IMR-90 (cell line): ENCODE results near the gene PHACTR3. TPM values are rescaled to one million over a fixed set of nuclear protein-coding genes. Genes with fewer than 3 reads are reported as not detected.

Experiments used
- ATAC-seq: fragments of 200-7000 bp; cut with Tn5 transposase; 2 replicates; pipeline ENCODE4 v1.9.1; 2020; ENCODE audit warnings: low read depth, mild to moderate bottlenecking, moderate library complexity
- BruUV-seq: library from RNA; stranded (reverse); fragments of 400-500 nt; replicated peaks from 2 replicates; lab custom pipeline; 2021; lab: Mats Ljungman, UMichigan
- CTCF ChIA-PET: fragments of 300-600 bp; formaldehyde crosslinking; extraction: SDS; loops from one replicate; lab custom pipeline; 2021; ENCODE audit warnings: antibody characterized with exemption; lab: Yijun Ruan, JAX
- POLR2A ChIA-PET: fragments of 300-600 bp; sonication (Branson Sonifier 250); formaldehyde crosslinking; loops from one replicate; lab custom pipeline; 2022; ENCODE audit warnings: antibody characterized with exemption; ENCODE audit not compliant: unreplicated experiment; lab: Charles Lee
- DNase-seq: peaks from one replicate; pipeline ENCODE4 v3.0.0; 2013
- H2AFZ ChIP-seq: replicated peaks from 2 replicates; pipeline ENCODE3; 2013; ENCODE audit warnings: low read length, mild to moderate bottlenecking; ENCODE audit not compliant: poor library complexity
- H2AK5ac ChIP-seq: 2 replicates; pipeline ENCODE4 v1.6.1; 2013; ENCODE audit warnings: low read depth, low read length, inconsistent platforms
- H2AK9ac ChIP-seq: replicated peaks from 2 replicates; pipeline ENCODE3; 2013; ENCODE audit warnings: mild to moderate bottlenecking, low read depth, low read length, moderate library complexity; ENCODE audit not compliant: poor library complexity
- H2BK120ac ChIP-seq: 2 replicates; pipeline ENCODE4 v1.6.1; 2013; ENCODE audit warnings: low read depth, low read length, inconsistent platforms
- H2BK15ac ChIP-seq: 3 replicates; pipeline ENCODE4 v1.6.1; 2013; ENCODE audit warnings: low read depth, low read length, inconsistent platforms
- H2BK20ac ChIP-seq: 2 replicates; pipeline ENCODE4 v1.6.1; 2013; ENCODE audit warnings: low read depth, mild to moderate bottlenecking, inconsistent platforms, low read length, moderate library complexity
- H2BK5ac ChIP-seq: 2 replicates; pipeline ENCODE4 v1.6.1; 2013; ENCODE audit warnings: mild to moderate bottlenecking, low read depth, low read length, inconsistent platforms; ENCODE audit not compliant: poor library complexity, severe bottlenecking
- H3K14ac ChIP-seq: replicated peaks from 2 replicates; pipeline ENCODE4 v1.6.1; 2013; ENCODE audit warnings: low read depth, low read length, inconsistent platforms
- H3K18ac ChIP-seq: 2 replicates; pipeline ENCODE4 v1.6.1; 2013; ENCODE audit warnings: low read depth, low read length, control low read depth
- H3K23ac ChIP-seq: 2 replicates; pipeline ENCODE4 v1.6.1; 2013; ENCODE audit warnings: low read depth, low read length, inconsistent platforms
- H3K27ac ChIP-seq: 2 replicates; pipeline ENCODE4 v1.5.1; 2013; ENCODE audit warnings: mild to moderate bottlenecking, control low read depth, low read length; ENCODE audit not compliant: insufficient read depth
- H3K27me3 ChIP-seq: 2 replicates; pipeline ENCODE4 v1.6.1; 2013; ENCODE audit warnings: low read length; ENCODE audit not compliant: control insufficient read depth, insufficient read depth
- H3K36me3 ChIP-seq: 2 replicates; pipeline ENCODE4 v1.6.1; 2013; ENCODE audit warnings: low read length, mixed read lengths; ENCODE audit not compliant: control insufficient read depth, insufficient read depth
- H3K4ac ChIP-seq: 2 replicates; pipeline ENCODE4 v1.6.1; 2013; ENCODE audit warnings: low read depth, low read length, inconsistent platforms
- H3K4me1 ChIP-seq: 2 replicates; pipeline ENCODE4 v1.6.1; 2013; ENCODE audit warnings: low read length, mixed read lengths; ENCODE audit not compliant: control insufficient read depth, insufficient read depth
- H3K4me2 ChIP-seq: 2 replicates; pipeline ENCODE4 v1.6.1; 2013; ENCODE audit warnings: low read depth, mild to moderate bottlenecking, control low read depth, low read length, moderate library complexity
- H3K4me3 ChIP-seq: 2 replicates; pipeline ENCODE4 v1.5.1; 2013; ENCODE audit warnings: low read depth, mild to moderate bottlenecking, control low read depth, low read length, moderate library complexity; ENCODE audit not compliant: insufficient read depth
- H3K56ac ChIP-seq: 2 replicates; pipeline ENCODE4 v1.6.1; 2013; ENCODE audit warnings: low read length, inconsistent platforms; ENCODE audit not compliant: insufficient read depth; ENCODE audit errors: extremely low read depth
- H3K79me1 ChIP-seq, 2 experiments: 2 replicates each; pipeline ENCODE4 v1.6.1; 2013; ENCODE audit warnings: low read length in 2 of 2, inconsistent platforms in 1 of 2, low read depth in 1 of 2
- H3K9ac ChIP-seq: 2 replicates; pipeline ENCODE4 v1.6.1; 2013; ENCODE audit warnings: low read depth, low read length, control low read depth
- H3K9me1 ChIP-seq: 2 replicates; pipeline ENCODE4 v1.6.1; 2013; ENCODE audit warnings: low read length, inconsistent platforms; ENCODE audit not compliant: insufficient read depth
- H3K9me3 ChIP-seq: 2 replicates; pipeline ENCODE4 v1.6.1; 2013; ENCODE audit warnings: low read length; ENCODE audit not compliant: control insufficient read depth, insufficient read depth
- H4K20me1 ChIP-seq: 2 replicates; pipeline ENCODE4 v1.6.1; 2013; ENCODE audit warnings: low read length, inconsistent platforms; ENCODE audit not compliant: insufficient read depth
- H4K5ac ChIP-seq: 2 replicates; pipeline ENCODE4 v1.6.1; 2013; ENCODE audit warnings: mild to moderate bottlenecking, low read depth, low read length, control low read depth
- H4K8ac ChIP-seq, 2 experiments: 2 replicates each; pipeline ENCODE4 v1.6.1; 2013; ENCODE audit warnings: low read depth in 2 of 2, low read length in 2 of 2, control low read depth in 1 of 2, inconsistent platforms in 1 of 2
- H4K91ac ChIP-seq: 2 replicates; pipeline ENCODE4 v1.6.1; 2013; ENCODE audit warnings: low read depth, low read length, inconsistent platforms; ENCODE audit not compliant: insufficient read depth
- MAFK ChIP-seq: IDR thresholded peaks from 2 replicates; pipeline ENCODE4 v1.6.1; 2012; ENCODE audit warnings: low read depth, low read length, improper control_type of control experiment
- NFE2L2 ChIP-seq: fragments of 150-350 bp; IDR thresholded peaks from 2 replicates; pipeline ENCODE4 v1.6.1; 2016; ENCODE audit warnings: low read depth, mild to moderate bottlenecking, low read length
- WGBS, 2 experiments: methylation state at CpG; one replicate each; pipeline versions ENCODE4 v1.1.5 to v1.1.7; 2013; ENCODE audit warnings: missing lambda C conversion rate in 2 of 2; ENCODE audit not compliant: insufficient read length in 1 of 2; ENCODE audit errors: extremely low coverage in 2 of 2; 5-methylcytosine and 5-hydroxymethylcytosine counted together
- dilution Hi-C: fragments of 300-500 bp; cut with HindIII; formaldehyde crosslinking; loops from one replicate; pipeline ENCODE4 v1.14.3; 2018; ENCODE audit warnings: low sequenced_read_pairs; ENCODE audit not compliant: unreplicated experiment
- in situ Hi-C: fragments of 300-500 bp; cut with MboI; formaldehyde crosslinking; loops from 3 replicates; pipeline ENCODE4 v1.14.3; 2019; ENCODE audit warnings: low sequenced_read_pairs, inconsistent platforms, mixed read lengths
- intact Hi-C: fragments of 100-400 bp; cut with micrococcal nuclease; formaldehyde crosslinking; loops from 2 replicates; pipeline ENCODE4 v1.10.0; 2022
- polyA plus RNA-seq, 3 experiments: library from polyadenylated mRNA; depleted of rRNA; stranded (reverse); fragments of >200 nt; gene quantifications; 2 replicates each; pipeline ENCODE4 v1.2.3, GENCODE V29; 2012; ENCODE audit warnings: low replicate concordance in 1 of 3
- total RNA-seq: library from RNA; depleted of rRNA; stranded (reverse); fragments of >200 nt; gene quantifications from 2 replicates; pipeline ENCODE4 v1.2.3, GENCODE V29; 2012

The PHACTR3 gene
- total and polyA plus RNA-seq, 2 of the 4 experiments (the other 2 are of a cell fraction), result not detected

- H4K20me1 ChIP-seq, result no peaks in the 10 kb centered on the region
- WGBS, 2 experiments, result no CpG with 5 or more reads among the region's 13 CpGs
- no peak for DNase-seq
- H3K9me3 ChIP-seq, result peaks cover 33% of the 10 kb centered on the region
- ATAC-seq, result no peak
- H3K9ac ChIP-seq, result no peak overlapping the region
- no peaks in the 10 kb centered on the region for H3K9me1 ChIP-seq
- dilution Hi-C loops (no loop called here), in situ Hi-C loops (no loop called here), intact Hi-C loops (no loop called here)
- no peak overlapping the region for H3K27ac ChIP-seq
- H3K4me3 ChIP-seq, result no peak overlapping the region
- ChIA-PET CTCF (no interaction called here), POLR2A (no interaction called here)
- H2AFZ ChIP-seq, result no peak overlapping the region
- H2AK9ac ChIP-seq, result no peak overlapping the region
- H3K56ac ChIP-seq, result no peak overlapping the region
- H3K27me3 ChIP-seq, result no peaks in the 10 kb centered on the region
- no peak overlapping the region for H2BK120ac ChIP-seq
- H3K14ac ChIP-seq, result no peak overlapping the region
- TF ChIP-seq NFE2L2, result no peak
- no peak for TF ChIP-seq MAFK
- H4K5ac ChIP-seq, result no peak overlapping the region
- H3K23ac ChIP-seq, result no peak overlapping the region
- no peak overlapping the region for H3K4me2 ChIP-seq
- H2BK5ac ChIP-seq, result no peak overlapping the region
- no peak overlapping the region for H4K8ac ChIP-seq
- H3K4me1 ChIP-seq, result no peaks in the 10 kb centered on the region
- H3K79me1 ChIP-seq, result no peaks in the 10 kb centered on the region
- BruUV-seq, result no TSS peak
- no peak overlapping the region for H3K4ac ChIP-seq
- H4K91ac ChIP-seq, result no peak overlapping the region
- H2BK15ac ChIP-seq, result no peak overlapping the region
- H3K18ac ChIP-seq, result no peak overlapping the region
- H2BK20ac ChIP-seq, result no peak overlapping the region
- H2AK5ac ChIP-seq, result no peak overlapping the region
- H3K36me3 ChIP-seq, result no peaks in the 10 kb centered on the region
Measured at GRCh38 chr20:59623133-59623532, 18.8 kb downstream of the PHACTR3 start.
